HG03097 (cell line): ENCODE results near the gene VSIG2.

Experiments used
- ATAC-seq: cut with Tn5 transposase; IDR thresholded peaks from one replicate; pipeline ENCODE4 v1.9.1; 2021; ENCODE audit not compliant: unreplicated experiment, low FRiP score

Gene VSIG2

DNA sequence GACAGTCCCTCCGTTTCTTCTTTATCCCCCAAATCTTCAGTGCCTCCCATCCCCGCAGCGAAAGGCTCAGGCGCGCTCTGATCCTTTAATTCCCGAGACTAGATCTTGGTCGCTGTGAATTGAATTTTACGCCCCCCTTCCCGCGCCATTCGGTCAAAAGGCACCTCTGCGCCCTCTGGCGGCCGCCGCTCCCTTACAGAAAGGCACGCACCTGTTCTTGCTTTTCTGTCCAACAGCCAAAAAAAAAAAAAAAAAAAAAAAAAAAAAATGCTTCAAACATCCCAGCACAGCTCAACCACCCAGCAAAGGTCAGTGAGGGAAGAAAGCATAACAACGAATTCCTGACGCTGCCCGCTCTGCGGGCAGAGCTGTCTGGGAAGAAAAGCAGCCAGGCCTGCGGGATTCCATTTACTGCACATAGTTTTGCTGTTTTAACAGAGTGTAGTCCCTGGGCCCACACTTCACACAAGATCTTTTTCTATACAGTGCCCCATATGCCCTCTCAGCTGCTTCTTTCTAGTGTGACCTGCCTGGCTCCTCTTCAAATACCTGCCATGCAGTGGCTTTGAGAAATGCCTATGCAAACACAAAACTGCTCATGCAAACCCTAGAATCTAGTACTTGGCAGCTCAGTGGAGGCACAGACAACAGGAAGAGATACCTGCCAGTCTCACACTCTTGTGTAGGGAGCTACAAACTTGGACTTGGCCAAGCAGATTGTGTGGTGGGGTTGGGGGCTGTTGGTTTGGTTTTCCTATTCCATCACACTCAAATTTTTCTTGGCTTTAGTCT is 11.3 kb upstream of the VSIG2 start:
- ATAC-seq: no peak

DNA sequence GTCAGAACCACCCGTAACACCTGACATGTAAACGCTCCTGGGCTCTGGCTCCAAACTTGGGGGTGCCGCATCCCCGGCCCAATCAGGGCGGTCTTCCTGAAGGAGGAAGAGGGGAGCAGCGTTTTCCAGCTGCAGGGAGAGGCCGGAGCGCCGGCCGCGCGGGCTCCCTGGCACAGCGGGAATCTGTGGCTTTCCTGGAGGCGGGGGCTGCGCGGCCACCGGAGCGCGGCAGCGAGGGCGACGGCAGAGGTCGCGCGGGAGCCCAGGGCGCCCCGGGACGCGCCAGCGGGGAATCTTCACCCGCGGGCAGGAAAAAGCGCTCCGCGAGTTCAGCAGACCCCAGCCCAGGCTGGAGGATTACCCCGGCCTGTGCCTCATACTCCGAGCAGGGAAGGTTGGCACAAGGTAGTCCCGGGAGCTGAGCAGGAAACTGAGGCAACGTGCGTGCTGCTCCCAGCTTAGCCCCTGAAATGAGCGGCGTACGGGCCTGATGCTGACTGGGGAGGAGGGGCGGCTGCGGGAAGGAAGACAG is 10.6 kb upstream of the VSIG2 start:
- no peak for ATAC-seq

DNA sequence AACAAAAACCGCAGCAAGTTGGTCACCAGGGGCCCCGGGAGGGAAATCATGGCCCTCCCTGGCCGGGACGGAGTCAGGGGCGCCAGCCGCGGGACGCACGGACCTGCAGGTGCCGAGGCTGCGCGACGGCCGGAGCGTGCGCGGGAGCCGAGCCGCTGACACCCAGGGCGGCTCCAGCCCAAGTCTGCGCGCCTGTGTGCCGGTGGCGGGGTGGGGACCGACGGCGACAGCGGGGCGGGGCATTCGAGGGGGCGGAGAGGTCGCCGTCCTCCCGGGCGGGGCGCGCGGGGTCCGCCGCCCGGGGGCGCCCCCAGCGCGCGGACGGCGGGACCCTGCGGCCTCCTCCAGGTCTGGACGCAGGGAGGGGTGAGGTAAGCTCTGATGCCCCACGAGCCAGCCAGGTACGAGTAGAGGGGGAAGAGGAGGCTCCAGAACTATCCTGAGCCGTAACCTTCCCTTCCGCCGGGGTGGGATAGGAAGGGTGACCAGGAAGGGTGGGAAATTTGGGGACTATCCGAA is 10.1 kb upstream of the VSIG2 start, which contains the start of gene ESAM:
TSS of gene ESAM (minus strand) at position 186 of the 519 bp plus-strand sequence. CDS start at position 50, 136 bp downstream.
- peak; percentile 42 for ATAC-seq

DNA sequence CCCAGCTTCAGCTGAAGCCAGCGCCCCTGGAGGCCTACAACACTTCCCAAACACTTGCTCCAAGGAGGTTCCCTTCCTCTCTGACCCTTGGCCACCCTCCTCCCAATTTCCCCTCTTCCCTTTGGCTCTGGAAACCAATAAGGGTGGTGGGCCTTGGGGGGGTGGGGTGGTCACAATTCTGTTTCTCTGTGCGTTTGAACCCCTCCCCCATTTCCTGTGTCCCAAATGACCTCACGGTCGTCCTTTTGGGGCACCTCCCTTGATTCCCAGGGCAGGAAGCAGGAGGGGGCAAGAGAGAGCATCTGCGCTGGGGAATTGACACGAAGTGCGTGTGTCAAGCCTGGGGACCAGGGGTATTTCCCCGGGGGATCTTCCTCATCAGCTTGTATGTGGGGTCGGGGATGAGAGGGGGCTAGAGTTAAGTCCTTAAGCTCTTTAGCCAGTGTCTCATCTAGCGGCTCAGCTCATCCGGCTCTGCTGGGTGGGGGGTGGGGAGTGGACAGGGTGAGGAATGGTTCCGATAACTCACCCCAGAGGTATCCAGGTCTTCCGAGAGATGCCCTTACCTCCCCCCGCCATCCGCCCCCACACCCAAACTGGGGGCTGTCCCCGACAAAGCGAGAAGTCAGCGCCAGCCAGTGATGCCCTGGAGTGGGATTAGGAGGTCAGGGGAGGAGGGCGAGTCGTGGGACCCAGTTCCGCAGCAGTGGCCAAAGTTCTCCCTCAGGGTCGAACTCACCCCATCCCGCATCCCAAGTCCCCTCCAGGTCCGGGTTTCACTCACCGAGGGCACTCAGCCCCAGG is 9.4 kb upstream of the VSIG2 start:
- no peak for ATAC-seq

DNA sequence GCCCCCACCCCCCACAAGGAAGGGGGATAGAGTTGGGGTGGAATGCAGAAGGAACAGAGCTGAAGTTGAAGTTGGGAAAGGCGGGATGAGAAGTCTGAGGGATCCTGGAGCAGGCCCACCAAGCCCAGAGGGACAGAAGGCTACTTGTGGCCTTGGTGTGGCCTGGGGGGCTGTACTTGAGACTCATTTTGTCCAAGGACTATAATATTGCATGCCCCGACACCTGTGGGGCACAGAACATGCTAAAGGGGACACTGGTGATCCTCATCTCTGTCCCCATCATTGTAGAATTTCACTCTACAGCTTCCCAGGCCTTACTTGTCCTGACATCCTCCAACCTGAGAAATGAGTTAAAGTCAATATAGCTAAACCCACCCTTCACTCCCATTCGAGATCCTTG is 8.8 kb upstream of the VSIG2 start:
- ATAC-seq: no peak

DNA sequence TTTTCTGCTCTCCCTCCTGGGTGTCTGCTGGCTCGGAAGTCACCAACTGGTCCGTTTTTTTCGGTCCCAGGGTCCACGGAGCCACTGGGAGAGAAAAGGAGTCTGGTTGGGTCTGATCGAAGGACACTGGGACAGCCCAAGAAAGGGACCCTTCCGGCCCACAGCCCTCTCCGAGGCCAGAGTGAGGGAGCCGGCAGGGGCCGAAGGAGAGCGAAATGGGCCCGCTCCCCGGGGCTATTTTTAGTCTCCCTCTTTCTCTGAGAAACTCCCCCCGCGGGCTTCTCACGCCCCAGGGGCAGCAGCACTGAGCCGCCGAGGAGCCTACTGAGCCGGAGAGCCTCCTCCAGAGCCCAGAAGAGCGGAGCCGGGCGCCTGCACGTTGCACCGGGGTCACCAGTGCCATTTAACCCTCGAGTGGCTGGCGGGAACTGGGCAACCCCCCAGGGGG is 8.2 kb upstream of the VSIG2 start:
- ATAC-seq: no peak

DNA sequence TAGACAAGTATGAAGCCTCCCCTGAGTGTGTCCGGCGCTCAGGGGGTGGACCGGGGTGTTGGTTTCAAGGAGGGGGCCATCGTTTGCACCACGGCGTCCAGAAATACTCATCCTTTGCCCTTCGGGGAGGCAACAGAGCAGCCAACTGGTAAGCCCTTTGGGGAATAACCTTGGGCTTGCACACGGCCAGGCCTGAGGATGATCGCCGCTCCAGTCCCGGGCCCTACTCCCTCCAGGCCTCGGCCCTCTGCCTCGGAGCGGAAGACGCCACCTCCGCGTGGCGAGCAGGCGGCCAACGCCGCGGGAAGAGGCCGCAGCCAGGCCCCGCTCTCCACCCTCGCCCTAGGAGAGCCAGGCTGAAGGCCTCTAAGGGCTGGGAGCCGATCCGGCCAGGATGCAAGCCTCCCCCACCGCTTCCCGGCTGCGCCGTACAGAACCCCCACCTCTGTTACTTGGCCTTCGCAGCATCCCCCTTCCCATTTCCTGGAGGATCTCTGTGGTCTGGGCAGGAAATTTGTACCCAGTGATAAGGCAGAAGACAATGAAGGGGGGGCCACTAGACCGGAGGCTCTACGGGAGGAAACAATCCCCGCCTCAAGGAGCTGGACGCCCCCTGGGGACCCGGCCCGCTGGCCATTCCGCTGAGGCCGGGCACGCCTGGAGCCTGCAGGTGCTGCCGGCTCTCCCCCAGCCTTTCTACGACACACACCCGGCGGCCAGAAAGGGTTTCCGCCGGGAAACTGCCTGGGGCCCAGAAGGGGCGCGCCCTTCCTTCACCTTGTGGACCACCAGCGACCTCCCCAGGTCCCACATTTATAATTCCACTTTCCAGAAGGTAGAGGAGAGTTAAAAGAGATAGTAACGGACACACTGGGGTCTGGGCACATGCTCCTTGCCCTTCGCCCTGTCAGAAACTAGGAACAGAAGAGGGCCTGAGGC is 7.5 kb upstream of the VSIG2 start:
- ATAC-seq: no peak

DNA sequence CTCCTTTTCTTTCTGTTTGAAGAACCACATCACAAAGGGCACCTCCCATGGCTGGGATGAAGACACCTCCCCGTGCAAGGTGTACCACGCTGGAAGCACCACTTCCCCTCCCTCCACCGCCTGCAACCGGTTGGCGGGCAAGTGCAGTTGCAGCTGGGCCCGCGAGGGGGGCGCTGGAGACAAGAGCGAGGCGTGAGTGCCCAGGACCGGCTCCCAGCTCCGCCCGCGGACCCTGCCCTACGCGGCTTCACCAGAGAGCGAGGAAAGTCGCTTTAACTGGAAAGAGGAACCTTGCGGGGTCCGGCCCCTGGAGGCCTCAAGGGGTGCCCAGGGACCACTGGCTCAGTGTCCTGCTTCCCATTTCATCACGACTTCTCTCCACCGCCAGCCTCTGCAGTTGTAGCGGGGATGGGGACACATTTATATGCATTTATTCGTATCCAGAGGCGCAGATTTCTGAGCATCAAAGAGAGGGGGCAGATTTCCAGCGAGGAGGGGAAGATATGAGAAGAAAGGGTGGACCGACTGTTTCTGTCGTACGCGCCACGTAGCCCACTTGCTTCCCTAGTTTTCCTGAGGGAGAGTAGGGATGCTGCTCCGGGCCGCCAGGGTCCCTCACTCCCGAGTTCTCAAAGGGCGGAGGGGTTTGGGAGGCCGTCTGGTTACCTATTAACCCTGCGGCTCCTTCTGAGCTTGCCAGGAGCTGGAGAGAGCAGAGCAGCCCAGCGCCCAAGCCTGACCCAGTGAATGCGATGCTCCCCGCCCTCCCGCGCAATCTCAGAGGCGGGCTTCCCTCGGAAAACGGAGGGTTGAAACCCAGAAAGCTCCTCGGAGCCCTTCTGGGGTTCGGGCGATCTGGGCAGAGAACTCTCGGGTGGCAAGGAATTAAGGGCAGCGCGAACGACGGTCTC is 6.6 kb upstream of the VSIG2 start:
- peak; percentile 46 for ATAC-seq

DNA sequence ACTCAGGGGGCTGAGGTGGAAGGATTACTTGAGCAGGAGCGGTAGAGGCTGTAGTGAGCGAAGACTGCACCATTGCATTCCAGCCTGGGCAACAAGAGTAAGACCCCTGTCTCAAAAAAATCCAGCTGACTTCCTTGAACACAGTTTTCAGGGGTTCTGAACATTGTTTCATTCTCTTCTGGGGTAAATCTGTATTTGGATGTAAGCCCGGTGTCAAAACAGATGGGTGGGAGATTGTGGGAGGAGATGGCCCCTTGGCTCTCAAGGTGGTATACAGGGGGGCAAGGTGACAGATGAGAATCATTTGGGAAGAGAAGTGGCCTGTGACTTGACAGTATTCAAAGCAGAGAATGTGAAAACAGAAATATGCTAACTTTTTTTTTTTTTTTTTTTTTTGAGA is 5.3 kb upstream of the VSIG2 start:
- no peak for ATAC-seq

DNA sequence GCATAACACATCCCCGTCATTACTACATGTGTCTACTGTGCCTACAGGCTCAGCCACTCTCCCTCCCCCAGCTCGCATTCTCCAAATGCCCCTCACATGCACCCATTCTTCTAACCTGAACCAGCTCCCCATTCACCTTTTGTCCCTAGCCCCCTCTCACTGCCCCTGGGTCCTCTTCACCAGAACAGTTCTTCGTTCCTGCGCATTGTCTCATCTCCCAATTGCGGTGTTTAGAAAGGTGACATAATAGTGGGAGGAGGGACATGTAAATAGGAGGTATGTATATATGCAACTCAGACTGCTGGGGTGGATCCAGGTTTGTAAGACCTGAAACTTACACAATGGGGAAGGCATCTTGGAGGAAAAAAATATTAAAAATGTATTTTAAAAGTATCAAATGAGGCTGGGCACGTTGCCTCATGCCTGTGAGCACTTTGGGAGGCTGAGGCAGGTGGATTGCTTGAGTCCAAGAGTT is 4.7 kb upstream of the VSIG2 start:
- no peak for ATAC-seq

DNA sequence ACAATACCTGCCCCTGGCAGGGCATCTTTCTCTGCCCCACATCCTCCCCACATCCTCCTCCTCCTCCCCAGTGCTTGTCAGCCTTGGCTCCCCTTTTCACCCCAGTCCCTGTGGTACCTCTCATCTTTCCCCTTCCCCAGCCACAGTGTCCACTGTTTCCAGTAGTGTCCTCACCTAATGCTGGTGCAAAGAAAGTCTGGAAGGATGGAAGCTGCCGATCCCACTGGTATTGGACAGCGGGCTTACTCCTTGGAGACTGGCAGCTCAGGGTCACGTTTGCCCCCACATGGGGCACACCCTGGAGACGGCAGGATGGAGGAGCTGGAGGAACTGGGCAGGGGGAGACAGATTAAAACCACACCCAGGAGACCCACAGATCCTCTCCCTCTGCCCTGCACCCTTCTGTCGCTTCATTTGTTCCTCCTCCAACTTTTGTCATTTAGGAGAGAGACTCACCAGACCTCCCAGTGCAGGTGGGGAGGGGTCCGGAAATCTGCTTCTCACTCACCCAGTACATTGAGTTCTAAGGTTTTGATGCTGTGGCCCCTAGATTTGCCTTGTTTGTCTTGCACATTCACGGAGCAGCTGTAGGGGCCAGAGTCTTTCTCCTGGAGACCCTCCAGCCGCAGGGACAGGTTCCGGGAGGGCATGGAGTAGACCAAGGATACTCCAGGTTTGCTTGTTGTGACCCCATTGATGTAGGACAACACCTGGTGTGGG is 4.1 kb upstream of the VSIG2 start:
- ATAC-seq: no peak

DNA sequence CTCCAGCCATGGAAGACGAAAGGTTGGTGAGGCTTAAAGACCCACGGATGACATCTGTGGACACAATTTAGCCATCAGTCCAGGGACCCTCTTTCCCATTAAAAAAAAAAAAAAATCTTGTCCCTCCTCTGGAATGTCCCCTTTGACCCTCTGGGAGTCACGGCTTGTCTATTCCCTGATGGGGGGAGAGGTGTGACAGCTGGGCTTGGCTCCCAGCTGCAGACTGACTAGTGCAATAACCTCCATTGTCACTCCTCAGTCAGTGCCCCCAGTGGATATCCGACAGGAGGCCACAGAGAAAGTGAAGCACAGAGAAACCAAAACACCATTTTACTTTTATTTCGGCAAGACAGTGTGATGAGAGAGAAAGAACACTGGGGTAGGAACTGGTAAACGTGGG is 2.7 kb upstream of the VSIG2 start:
- no peak for ATAC-seq

DNA sequence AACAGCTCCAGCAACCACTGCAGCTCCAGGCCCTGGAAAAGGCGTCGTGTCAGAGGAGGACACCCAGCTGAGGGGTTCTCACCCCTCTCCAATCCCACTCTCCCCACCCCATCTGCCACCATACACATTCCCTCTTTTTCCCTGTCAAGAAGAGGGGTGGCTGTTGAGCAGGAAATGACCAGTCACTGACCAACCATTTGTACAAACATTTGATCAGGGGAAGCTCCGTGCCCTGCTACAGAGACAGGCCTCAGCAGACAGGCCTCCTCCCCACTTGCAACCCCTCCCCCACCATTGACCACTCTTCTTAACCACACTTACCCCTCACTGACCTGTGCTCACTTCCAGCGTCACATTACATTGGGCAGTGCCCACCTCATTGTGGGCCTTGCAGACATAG is 2.3 kb upstream of the VSIG2 start:
- no peak for ATAC-seq

DNA sequence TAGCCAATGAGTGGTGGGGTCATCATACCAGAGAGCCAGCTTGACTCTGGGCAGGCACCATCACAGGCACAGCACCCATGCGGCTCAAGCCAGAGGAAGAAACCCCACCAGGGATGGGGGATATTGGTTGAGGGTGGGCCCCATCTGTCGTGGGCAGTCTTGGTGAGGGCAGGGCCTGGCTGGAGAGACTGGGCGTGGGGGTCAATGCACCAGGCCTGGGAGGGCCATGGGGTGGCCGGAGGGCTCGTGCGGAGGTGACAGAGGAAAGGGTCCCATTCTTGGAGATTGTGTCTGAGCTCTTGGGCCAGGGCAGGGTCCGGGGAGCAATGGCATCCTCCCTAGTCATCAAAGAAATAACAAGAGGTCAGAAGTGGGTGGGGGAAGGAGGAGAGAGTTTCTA is 1.6 kb upstream of the VSIG2 start:
- no peak for ATAC-seq

DNA sequence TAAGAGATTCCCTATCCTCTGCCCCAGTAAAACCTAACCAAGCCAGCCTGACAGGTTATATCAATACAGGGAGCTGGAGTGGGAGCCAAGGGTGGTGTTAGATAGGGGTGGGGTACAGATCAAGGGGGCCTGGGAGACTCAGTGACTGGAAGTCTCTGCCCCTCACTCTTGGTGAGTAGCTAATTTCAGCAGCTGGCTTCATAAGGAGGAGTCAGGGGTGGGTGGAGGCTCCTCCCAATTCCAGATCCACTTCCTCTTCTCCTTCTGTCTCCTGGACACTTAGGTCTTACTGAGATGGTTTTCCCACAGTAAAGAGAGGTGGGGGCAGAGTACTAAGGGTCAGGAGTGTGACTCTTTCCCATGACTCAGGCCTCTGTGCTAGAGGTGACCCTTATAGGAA is 1.1 kb upstream of the VSIG2 start:
- ATAC-seq: no peak

DNA sequence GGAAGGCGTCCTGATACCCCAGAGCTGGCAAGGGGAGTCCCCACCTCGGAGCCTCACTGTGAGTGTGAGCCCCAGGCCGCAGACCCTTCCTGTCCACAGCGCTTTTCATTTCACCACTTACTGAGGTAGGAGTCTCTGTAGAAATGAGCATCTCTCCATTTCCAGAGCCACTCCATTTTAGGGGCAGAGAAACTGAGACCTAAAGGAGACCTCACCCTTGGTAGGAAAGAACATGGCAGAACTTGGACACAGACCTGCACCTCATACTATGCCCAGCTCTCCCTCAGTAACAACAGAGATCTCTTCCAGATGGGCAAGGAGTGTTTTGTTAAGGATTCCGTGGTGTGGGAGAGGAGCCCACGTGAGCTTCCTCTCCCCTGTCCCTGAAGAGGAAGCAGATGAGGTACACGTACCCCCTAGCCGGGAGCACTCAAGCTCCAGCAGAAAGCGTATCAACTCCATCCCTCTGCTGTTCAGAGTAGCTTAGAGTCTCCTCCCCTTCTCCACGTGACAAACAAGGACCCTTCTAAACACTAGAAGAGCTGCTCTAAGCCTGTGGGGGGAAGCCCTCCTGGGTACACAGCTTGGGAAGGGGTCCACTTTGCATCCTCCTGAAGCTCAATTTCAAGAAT is 532 bp upstream of the VSIG2 start:
- no peak for ATAC-seq

DNA sequence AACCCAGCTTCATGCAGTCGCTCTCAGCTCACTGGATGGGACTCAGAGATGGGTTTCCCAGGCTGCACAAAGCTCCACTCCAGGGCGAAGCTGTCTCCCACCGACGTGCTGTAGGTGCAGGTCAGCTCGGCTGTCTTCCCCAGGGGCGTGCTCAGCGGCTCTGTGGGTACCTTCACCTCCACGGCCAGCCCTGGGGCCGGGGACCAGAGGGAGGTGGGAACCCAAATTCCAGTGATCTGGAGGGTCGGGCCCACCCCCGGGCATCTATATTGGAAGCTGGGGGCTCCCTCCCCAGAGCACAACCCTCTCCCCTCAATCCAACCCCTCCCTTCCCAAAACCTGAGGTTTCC is 689 bp downstream of the VSIG2 start:
- ATAC-seq: no peak

DNA sequence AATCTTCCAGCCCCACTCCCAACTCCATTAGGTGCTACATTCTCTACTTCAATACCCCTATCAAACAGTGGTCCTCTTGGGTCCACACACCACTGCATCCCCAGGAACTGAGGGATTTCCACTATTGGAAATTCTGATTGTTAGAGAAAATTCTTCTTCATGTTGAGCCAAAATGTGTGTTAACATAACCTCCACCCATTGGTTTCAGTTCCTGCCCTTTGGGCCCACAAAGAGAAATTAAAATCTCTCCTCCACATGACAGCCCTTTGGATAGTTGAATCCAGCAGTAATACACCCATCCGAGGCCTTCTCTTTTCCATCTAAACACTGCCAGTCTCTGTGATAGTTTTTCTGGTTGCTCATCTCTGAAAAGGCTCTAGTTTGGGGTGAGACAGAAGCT is 2.1 kb downstream of the VSIG2 start:
- ATAC-seq: no peak
